Measurements from ENCODE around the gene FKBP14.

Gene FKBP14

DNA sequence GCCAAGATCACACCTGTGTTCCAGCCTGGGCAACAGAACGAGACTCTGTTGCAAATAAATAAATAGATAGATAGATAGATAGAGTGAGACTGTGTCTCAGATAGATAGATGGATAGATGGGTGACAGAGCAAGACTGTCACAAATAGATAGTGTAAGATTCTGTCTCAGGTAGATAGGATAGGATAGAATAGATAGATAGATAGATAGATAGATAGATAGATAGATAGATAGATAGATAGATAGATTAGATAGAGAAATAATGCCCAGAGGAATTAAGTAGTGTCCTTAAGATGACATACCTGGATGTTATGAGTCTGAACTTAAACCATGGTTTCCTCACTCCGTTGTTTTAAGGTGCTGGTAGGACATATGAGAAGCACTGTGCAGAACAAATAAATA lies 9.7 kb upstream of the FKBP14 start:
- in situ Hi-C loops (cut with HindIII; ENCODE audit: low sequenced_read_pairs), result no loop called here

DNA sequence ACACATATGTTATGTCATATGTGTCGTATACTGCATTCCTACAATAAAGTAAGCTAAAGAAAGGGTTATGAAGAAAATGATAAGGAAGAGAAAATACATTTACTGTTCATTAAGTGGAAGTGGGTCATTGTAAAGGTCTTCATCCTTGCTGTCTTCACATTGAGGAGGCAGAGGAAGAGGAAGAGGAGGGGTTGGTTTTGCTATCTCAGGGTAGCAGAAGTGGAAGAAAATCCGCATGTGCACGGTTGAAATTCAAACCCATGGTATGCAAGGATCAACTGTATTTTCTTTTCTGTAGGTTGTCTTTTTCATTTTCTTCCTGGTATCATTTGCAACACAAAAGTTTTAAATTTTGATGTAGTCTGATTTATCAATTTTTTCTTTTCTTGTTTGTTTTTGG lies 8.0 kb upstream of the FKBP14 start:
- in situ Hi-C loops (cut with HindIII; ENCODE audit: low sequenced_read_pairs), result no loop called here

DNA sequence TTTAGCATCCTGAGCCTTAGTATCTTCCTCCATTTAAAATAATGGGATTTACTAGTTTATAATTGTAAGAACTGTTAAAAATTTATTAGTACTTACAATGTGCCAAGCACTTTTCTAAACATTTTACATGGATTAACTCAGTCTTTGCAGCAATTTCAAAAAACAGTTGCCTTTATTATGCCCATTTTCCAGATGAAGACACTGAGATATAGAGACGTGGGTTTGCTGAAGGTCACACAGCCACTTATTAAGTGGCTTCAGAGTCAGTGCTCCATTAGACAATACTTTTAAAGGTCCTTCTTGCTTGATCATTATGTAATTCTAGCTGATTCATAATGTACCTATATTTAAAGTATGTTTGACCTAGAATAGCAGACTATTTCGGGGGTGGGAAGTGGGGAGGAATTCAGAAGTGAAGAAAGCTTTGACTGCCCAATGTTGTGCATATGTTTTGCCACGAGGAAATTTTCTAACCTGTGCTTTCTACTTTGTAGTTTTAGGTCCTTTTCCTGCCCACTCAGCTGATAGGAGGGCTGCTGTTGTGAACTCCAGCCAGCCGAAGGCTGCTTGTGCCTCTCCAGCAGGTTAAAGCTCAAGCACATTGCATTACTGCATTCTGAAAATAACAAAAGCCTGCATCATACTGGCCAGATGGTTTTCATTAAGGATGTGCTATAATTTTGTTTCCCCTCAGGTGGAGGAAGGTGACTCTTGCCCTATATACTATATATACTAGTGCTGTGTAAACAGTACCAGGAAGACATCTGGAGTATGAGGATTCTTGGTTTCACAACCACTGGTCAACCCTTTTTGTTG lies 6.0 kb upstream of the FKBP14 start:
- in situ Hi-C loops (cut with HindIII; ENCODE audit: low sequenced_read_pairs), result no loop called here

DNA sequence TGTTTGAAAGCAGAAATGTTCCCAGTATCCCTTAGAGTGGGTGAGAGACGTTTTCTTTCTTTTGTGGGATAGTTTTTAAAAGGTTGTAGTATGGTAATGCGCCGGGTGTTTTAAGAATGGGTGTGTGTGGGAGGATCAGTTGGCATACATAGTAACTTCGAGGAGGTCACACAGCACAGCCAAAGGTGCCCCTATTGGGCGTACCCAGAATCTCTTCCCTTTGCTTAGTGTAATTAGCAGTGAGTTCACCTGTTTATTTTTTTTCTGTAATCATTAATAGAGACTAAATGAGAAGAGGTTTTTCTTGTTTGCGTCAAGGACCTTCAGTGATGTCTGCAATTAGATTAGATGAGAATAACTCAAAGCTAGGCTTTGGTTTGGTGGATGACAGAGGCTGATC lies 3.2 kb upstream of the FKBP14 start:
- in situ Hi-C loops (cut with HindIII; ENCODE audit: low sequenced_read_pairs), result no loop called here

DNA sequence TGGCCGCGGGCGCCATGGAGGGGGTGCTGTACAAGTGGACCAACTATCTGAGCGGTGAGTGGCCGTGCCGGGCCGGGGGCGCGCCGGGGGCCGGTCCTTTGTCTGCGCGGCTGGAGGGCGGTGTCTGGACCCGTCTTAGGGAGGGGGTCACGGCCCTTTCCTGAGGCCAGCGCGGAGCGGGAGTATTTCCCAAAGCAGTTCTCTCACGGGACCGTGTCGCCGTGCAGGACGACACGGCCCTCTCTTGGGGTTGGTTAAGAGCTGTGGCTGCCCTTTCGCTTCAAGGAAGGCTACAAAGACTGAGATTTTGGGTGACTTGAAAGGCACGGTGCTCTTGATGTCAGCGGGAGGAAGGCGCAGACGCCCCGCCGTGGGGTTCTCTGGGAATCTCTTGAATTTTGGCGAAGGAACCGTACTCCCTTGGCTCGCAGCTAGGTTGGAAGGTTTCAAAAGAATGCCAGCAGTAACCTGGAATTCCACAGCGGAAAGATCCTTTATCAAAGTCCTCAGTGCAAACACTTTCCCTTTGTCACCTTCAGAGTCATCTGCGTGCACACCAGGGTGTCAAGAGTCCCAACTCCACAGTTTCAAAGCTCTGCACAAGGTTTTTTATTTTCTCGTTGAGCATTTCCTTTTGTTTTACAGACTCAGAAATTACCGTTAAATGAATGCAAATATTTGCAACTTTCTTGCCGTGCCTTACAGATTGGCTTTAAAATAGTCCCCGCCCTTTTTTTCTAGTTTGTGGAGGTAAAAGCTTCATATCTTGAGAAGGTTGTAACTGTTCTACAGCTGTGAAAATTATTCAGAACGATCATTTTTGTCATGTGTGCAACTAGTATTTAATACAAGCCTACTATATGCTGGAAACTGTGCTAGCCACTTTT lies 2.5 kb upstream of the FKBP14 start:
- in situ Hi-C loops (cut with HindIII; ENCODE audit: low sequenced_read_pairs), result no loop called here

DNA sequence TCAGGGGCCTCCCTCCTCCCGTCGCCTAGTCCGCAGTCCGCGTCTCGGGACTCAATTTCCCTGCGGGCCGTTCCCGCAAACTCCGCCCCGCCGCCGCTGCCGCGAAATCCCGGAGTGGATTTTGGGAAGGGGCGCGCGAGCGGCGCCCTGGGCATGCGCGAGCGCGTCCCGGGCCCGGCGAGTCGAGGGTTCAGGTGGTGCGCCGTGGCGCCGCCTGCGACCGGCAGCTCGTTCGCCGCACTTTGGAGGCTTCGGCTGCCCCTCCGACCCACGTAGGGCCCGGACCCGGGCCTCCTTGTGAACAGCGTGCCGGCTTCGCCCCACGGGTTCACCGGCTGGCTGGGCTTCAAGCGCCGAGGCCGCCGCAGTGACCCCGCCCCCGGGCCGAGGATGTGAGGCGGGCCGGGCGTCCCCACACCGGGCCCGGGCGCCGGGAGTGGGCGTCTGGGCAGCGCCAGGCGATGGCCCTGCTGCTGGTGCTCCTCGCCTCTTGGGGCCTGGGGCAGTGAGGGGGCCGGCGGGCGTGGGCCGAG lies 1.8 kb upstream of the FKBP14 start, which contains the start of gene PLEKHA8:
Gene PLEKHA8, plus strand, starts transcription at position 197 of the 533 bp plus-strand sequence. CDS start 351 bp downstream, outside the sequence.
- in situ Hi-C loops (cut with HindIII; ENCODE audit: low sequenced_read_pairs), result no loop called here

DNA sequence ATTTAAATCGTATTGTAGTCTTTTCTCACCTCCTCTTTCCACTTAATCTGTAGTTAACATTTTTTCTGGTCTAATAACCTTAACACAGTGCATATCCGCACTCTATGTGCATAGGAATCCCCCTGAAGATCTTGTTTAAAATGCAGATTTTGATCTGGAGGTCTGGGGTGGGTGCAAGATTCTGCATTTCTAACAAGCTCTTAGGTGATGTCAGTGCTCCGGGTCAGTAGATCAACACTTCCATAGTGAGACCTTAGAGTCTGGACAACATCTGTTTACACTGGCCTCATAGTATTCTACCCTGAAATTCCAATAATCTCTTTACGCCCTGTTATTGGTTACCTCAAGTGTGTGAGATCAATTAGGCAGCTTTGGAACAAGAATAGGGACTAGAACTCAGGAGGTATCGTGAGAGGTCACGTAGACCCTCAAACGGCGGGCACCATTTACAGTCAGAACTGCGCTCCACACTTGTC lies 1.3 kb upstream of the FKBP14 start:
- in situ Hi-C loops (cut with HindIII; ENCODE audit: low sequenced_read_pairs), result no loop called here

GRCh38 chr7:30027065-30027456 lies 559 bp upstream of the FKBP14 start:
- in situ Hi-C loops (cut with HindIII; ENCODE audit: low sequenced_read_pairs), result no loop called here

DNA sequence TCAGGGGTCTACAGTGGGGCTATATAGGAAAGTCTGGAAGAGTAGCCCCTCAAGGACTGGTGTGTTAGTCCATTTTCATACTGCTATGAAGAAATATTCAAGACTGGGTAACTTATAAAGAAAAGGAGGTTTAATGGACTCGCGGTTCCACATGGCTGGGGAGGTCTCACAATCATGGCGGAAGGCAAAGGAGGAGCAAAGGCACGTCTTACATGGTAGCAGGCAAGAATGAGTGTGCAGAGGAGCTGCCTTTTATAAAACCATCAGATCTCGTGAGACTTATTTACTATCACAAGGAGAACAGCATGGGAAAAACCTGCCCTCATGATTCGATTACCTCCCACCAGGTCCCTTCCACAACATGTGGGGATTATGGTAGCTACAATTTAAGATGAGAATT lies 3.0 kb downstream of the FKBP14 start:
- in situ Hi-C loops (cut with HindIII; ENCODE audit: low sequenced_read_pairs), result no loop called here

DNA sequence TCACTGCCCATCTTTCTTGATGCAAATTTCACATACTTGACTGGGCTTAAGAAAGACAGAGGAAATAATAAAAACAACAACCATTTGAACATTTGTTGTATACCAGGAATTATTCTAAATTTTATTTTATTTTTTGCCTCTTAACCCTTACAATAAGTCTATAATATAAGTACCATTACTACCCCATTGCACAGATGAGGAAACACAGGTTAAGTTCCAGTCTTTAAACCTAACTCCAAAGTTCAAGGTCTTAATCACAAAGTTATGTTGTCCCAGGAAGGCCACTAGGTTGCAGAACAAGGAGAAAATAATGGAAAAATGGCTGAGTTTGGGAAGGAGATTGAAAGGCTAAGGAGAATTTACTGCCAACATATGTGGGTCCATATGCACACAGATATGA lies 3.5 kb downstream of the FKBP14 start:
- in situ Hi-C loops (cut with HindIII; ENCODE audit: low sequenced_read_pairs), result no loop called here

DNA sequence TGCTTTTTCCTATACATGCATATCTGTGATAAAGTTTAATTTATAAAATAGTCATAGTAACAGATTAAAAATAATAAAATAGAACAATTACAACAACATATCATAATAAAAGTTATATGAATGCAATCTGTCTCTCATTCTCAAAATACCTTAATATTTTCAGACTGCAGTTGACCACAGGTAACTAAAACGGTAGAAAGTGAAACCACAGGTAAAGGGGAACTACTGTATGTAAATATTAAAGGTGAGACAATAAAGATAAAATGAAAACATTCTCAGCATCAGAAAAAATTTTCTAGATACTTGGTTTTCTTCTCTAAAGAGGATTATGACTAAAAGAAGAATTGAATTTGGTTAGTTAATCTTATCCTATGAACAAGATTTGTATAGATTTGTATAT lies 6.0 kb downstream of the FKBP14 start:
- in situ Hi-C loops (cut with HindIII; ENCODE audit: low sequenced_read_pairs), result no loop called here

- in situ Hi-C loops (cut with HindIII; ENCODE audit: low sequenced_read_pairs), result no loop called here
Measured at GRCh38 chr7:30019960-30020359, 6.5 kb downstream of the FKBP14 start.

DNA sequence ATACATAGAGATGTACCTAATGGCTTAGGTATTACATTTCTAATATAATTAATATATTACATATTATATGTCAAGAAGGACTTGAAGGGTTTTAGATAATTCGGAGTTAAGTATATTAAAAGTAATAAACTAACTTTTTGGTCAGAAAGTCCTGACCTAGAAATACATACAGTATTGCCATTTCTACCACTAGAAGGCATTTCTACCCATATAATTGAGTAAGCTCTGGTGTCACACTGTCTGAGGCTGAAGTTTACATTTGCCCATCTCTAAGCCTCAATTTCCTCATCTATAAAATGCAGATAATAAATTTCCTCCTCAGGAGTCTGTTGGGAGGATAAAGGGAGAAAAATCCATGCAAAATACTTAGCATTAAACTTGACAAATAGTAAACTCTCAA lies 7.1 kb downstream of the FKBP14 start:
- in situ Hi-C loops (cut with HindIII; ENCODE audit: low sequenced_read_pairs), result no loop called here

GRCh38 chr7:30018451-30018850 lies 8.1 kb downstream of the FKBP14 start:
- in situ Hi-C loops (cut with HindIII; ENCODE audit: low sequenced_read_pairs), result no loop called here

DNA sequence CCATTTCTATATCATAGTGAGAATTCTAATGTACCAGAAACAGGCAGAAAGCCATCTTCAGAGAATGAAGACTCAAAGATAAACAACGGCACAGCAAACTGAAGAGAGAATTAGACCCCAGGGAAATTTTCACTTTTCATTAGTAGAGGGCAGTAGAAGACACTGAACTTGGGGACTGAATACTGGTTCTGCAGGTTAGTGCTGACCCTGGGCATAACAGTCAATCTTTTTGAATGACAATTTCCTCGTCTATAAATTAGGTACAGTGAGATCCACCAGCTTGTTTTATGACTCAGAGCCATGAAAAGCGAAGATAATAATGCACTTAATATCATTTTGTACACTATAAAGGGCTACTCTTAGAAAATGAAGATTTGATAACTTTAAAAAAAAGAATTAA lies 13.7 kb downstream of the FKBP14 start:
- in situ Hi-C loops (cut with HindIII; ENCODE audit: low sequenced_read_pairs), result no loop called here

DNA sequence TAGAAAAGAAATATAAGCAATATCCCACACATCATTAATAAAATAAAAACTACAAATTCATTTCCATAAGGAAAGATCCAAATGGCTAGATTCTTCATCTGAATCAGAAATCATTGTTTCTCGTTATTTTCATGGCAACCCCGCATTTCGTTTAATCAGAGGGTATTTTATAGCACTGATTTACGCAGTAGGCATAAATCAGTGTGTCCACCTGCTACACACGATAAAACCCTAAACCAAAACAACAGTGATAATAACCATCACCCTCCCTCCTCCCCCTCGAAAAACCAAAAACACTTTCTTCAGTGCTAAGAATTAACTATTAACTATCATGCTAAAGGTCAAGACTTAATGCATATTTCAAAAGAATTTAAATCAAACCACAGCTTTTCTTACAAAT lies 16.5 kb downstream of the FKBP14 start:
- in situ Hi-C loops (cut with HindIII; ENCODE audit: low sequenced_read_pairs), result no loop called here

DNA sequence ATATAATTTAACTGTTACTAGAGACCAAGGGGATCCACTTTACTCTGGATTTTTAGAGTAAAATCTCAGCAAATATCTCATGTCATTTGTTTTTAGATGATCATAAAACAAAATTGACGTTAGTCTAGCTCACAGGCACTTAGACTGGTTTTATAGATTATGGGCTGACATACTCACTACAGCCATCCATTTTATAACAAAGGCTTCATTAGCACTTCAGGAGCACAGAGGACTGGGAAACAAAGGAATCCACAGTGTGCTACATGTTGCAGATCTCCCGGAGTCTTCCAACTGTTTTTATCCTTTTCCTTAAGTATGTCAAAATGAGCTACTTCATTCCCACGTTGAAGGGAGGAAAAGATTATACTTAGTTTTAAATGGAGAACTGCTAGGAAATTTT lies 21.0 kb downstream of the FKBP14 start:
- in situ Hi-C loops (cut with HindIII; ENCODE audit: low sequenced_read_pairs), result no loop called here

GRCh38 chr7:30003098-30003497 lies 23.4 kb downstream of the FKBP14 start:
- in situ Hi-C loops (cut with HindIII; ENCODE audit: low sequenced_read_pairs), result no loop called here

- in situ Hi-C loops (cut with HindIII; ENCODE audit: low sequenced_read_pairs), result no loop called here
Measured at GRCh38 chr7:30001998-30002397, 24.5 kb downstream of the FKBP14 start.

DNA sequence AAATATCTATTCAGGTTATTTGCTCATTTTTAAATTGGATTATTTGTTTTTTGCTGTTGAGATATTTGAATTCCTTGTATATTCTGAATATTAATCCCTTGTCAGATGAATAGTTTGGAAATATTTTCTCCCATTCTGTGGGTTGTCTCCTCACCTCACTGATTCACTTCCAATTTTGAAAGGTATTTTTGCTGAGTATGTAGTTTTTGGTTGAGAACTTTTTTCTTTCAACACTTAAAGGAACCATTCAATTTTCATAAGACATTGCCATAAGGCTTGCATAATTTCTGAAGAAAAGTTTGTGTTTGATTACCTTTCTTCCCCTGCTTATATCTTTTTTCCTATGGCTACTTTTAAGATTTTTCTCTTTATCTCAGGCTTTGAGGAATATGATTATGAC lies 28.0 kb downstream of the FKBP14 start:
- in situ Hi-C loops (cut with HindIII; ENCODE audit: low sequenced_read_pairs), result no loop called here

- in situ Hi-C loops (cut with HindIII; ENCODE audit: low sequenced_read_pairs), result no loop called here
Measured at GRCh38 chr7:29996321-29996720, 30.2 kb downstream of the FKBP14 start.

- in situ Hi-C loops (cut with HindIII; ENCODE audit: low sequenced_read_pairs), result no loop called here
Measured at GRCh38 chr7:29995652-29996051, 30.9 kb downstream of the FKBP14 start.
